OCI-LY1 (cell line): ENCODE measurements around the gene IMMP2L.
"Not testable (repeated sequence)": the region's sequence is repeated elsewhere in the genome, so short reads cannot be mapped to it uniquely, and the experiment has no call there.

Source experiments
- H2AFZ ChIP-seq: fragments of 200-600 bp; sonication (generic), shearing (Covaris generic); 2 replicates; pipeline ENCODE4 v1.6.0; 2014; ENCODE audit warnings: antibody characterized with exemption, mild to moderate bottlenecking, low read length
- H3F3A ChIP-seq: fragments of 200-600 bp; sonication (generic), shearing (Covaris generic); 2 replicates; pipeline ENCODE4 v1.6.0; 2014; ENCODE audit warnings: mild to moderate bottlenecking, antibody characterized with exemption, low read length, moderate library complexity; ENCODE audit not compliant: insufficient read depth
- H3K27ac ChIP-seq: fragments of 200-600 bp; sonication (generic); 2 replicates; pipeline ENCODE4 v1.5.1; 2014; ENCODE audit warnings: low read length, mixed run types, mild to moderate bottlenecking, low read depth; ENCODE audit not compliant: poor library complexity, severe bottlenecking
- H3K27me3 ChIP-seq: fragments of 200-600 bp; sonication (generic); 2 replicates; pipeline ENCODE4 v1.6.0; 2014; ENCODE audit warnings: antibody characterized with exemption, mild to moderate bottlenecking, low read length, moderate library complexity; ENCODE audit not compliant: insufficient read depth
- H3K36me3 ChIP-seq: fragments of 200-600 bp; sonication (generic); 2 replicates; pipeline ENCODE4 v1.6.1; 2014; ENCODE audit warnings: mild to moderate bottlenecking, antibody characterized with exemption, low read length, moderate library complexity, mixed read lengths; ENCODE audit not compliant: insufficient read depth
- H3K4me1 ChIP-seq: fragments of 200-600 bp; sonication (generic); 2 replicates; pipeline ENCODE4 v1.5.1; 2014; ENCODE audit warnings: mild to moderate bottlenecking, low read length, moderate library complexity; ENCODE audit not compliant: insufficient read depth, severe bottlenecking
- H3K4me2 ChIP-seq: fragments of 200-600 bp; sonication (generic), shearing (Covaris generic); 2 replicates; pipeline ENCODE4 v1.6.1; 2014; ENCODE audit warnings: low read length
- H3K4me3 ChIP-seq: fragments of 200-600 bp; sonication (generic); 2 replicates; pipeline ENCODE4 v1.5.1; 2014; ENCODE audit warnings: low read length, low read depth, mild to moderate bottlenecking, mixed read lengths; ENCODE audit not compliant: poor library complexity, severe bottlenecking
- H3K79me2 ChIP-seq: fragments of 200-600 bp; shearing (Covaris generic); 2 replicates; pipeline ENCODE4 v1.6.1; 2016; ENCODE audit warnings: mixed run types, low read length, mixed read lengths; ENCODE audit not compliant: insufficient read depth
- H3K9ac ChIP-seq: fragments of 200-600 bp; sonication (generic), shearing (Covaris generic); 2 replicates; pipeline ENCODE4 v1.6.1; 2014; ENCODE audit warnings: mild to moderate bottlenecking, low read length, mixed read lengths
- H3K9me2 ChIP-seq: fragments of 200-600 bp; sonication (generic), shearing (Covaris generic); 2 replicates; pipeline ENCODE4 v1.6.1; 2014; ENCODE audit warnings: low read depth, mild to moderate bottlenecking, low read length, mixed read lengths
- H3K9me3 ChIP-seq: fragments of 200-600 bp; shearing (Covaris generic); 2 replicates; pipeline ENCODE4 v1.6.1; 2014; ENCODE audit warnings: low read length, mixed read lengths
- H4K20me1 ChIP-seq: fragments of 200-600 bp; sonication (generic), shearing (Covaris generic); 2 replicates; pipeline ENCODE4 v1.6.0; 2016; ENCODE audit warnings: mild to moderate bottlenecking, low read length; ENCODE audit not compliant: insufficient read depth
- CTCF ChIP-seq: fragments of 200-600 bp; sonication (generic), shearing (Covaris generic); IDR thresholded peaks from 2 replicates; pipeline ENCODE4 v1.5.1; 2017; ENCODE audit warnings: mild to moderate bottlenecking, antibody characterized with exemption, low read length, moderate library complexity, mixed read lengths
- EZH2 ChIP-seq: fragments of 200-600 bp; sonication (generic), shearing (Covaris generic); IDR thresholded peaks from 2 replicates; pipeline ENCODE4 v1.8.0; 2017; ENCODE audit warnings: borderline replicate concordance, mixed run types, mild to moderate bottlenecking, antibody characterized with exemption, low read length, moderate library complexity, mixed read lengths

IMMP2L gene

DNA sequence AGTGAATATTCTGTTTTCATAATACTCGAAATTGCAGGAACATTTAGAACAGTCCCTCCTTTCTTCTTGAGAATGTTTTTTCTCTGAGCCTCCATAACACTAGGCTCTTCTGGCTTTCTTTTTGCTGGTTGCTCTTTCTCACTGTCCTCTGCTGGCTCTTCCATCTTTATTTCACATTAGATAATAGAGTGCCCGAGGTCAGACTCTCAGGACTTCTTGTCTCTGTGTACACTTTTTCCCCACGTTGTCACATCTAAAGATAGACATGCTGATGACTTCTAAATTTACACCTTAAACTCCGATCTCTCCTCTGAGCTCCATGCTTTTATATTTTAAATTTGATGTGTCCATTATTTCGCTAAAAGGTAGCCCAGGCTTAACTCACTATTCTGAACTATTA is 486.8 kb downstream of the IMMP2L start:
- Histone ChIP-seq H3K79me2 (no peaks in the 10 kb centered on the region), H3K4me1 (peaks cover 41% of the 10 kb centered on the region), H3K4me3 (no peak overlapping the region), H3K9ac (no peak overlapping the region), H3K36me3 (no peaks in the 10 kb centered on the region), H3F3A (no peaks in the 10 kb centered on the region), H3K27ac (no peak overlapping the region), H3K9me2 (no peaks in the 10 kb centered on the region), H3K9me3 (no peaks in the 10 kb centered on the region), H4K20me1 (no peaks in the 10 kb centered on the region), H3K4me2 (no peak overlapping the region), H3K27me3 (no peaks in the 10 kb centered on the region), H2AFZ (no peak overlapping the region)
- no peak for TF ChIP-seq CTCF
- TF ChIP-seq EZH2 = no peak

DNA sequence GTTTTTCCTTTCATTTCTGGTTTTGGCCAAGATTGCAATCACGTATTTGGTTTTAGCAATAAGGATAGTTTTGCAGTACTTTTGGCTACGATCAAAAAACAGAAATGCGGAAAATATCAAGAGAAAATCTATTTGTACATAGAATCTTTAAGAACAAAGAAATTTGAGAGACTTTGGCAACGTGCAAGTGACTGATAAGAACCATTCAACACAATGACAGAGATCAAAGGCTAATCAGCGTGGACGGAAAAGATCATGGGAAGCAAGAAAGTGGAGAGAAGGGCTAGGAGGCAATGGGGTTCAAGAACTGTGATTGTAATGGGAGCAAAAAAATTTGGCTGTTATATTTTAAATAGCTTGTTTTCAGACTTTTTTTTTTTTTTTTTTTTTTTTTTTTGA is 487.5 kb downstream of the IMMP2L start:
- Histone ChIP-seq H3F3A (no peaks in the 10 kb centered on the region), H3K4me1 (peaks cover 43% of the 10 kb centered on the region), H3K9ac (no peak overlapping the region), H2AFZ (no peak overlapping the region), H3K79me2 (no peaks in the 10 kb centered on the region), H3K27me3 (no peaks in the 10 kb centered on the region), H3K4me3 (no peak overlapping the region), H3K4me2 (no peak overlapping the region), H4K20me1 (no peaks in the 10 kb centered on the region), H3K27ac (no peak overlapping the region), H3K9me2 (no peaks in the 10 kb centered on the region), H3K36me3 (no peaks in the 10 kb centered on the region), H3K9me3 (no peaks in the 10 kb centered on the region)
- TF ChIP-seq EZH2 (no peak), CTCF (no peak)

DNA sequence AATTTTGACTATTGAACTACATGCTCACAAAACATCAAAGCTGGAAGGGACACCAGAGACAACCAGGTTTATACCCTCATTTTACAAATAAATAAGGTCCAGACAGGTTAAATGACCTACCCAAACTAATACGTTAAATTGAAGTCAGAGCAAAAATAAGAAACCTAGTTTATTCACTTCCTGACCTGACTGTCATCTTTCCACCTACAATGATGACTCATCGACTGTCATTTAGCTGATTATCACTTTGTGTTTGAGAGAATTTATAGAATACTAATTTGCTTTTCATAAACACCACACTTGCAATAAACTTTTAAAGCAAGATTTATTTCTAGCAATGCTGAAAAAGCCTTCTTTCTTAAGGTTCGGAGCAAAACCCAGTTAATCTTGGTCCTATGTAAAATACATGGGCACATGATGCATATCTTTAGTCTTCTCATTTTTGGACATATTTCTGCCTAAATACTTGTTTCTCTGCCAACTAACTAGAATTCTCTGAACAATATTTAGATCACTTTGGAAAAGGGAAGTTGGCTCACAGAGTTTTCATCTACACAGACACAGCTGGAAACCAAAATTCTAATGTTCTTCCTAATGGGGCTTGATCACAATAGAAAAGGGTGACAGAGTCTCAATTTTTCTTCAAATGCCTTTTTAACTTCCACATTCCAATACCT is 488.1 kb downstream of the IMMP2L start:
- H3K27ac ChIP-seq = no peak overlapping the region
- H3K27me3 ChIP-seq = no peaks in the 10 kb centered on the region
- H3K4me1 ChIP-seq = peaks cover 46% of the 10 kb centered on the region
- TF ChIP-seq CTCF = no peak
- no peak for TF ChIP-seq EZH2
- H3K9me3 ChIP-seq = no peaks in the 10 kb centered on the region
- H2AFZ ChIP-seq = no peak overlapping the region
- H3K79me2 ChIP-seq = no peaks in the 10 kb centered on the region
- no peaks in the 10 kb centered on the region for H4K20me1 ChIP-seq
- H3K36me3 ChIP-seq = no peaks in the 10 kb centered on the region
- H3K9ac ChIP-seq = no peak overlapping the region
- H3K9me2 ChIP-seq = no peaks in the 10 kb centered on the region
- no peaks in the 10 kb centered on the region for H3F3A ChIP-seq
- H3K4me2 ChIP-seq = no peak overlapping the region
- H3K4me3 ChIP-seq = no peak overlapping the region

DNA sequence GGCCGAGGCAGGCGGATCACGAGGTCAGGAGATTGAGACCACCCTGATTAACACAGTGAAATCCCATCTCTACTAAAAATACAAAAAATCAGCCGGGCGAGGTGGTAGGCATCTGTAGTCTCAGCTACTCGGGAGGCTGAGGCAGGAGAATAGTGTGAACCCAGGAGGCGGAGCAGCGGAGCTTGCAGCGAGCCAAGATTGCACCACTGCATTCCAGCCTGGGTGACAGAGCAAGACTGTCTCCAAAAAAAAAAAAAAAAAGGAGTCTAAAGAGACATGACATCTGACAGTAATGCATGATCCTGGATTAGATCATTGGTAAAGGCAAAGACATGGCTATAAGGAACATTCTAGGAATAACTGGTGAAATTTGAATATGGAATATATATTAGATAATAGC is 489.6 kb downstream of the IMMP2L start:
- H2AFZ ChIP-seq, H4K20me1 ChIP-seq, H3K27ac ChIP-seq, H3K9me2 ChIP-seq, H3K27me3 ChIP-seq, H3K9ac ChIP-seq, H3K36me3 ChIP-seq, H3K4me3 ChIP-seq, H3F3A ChIP-seq, H3K4me2 ChIP-seq, H3K79me2 ChIP-seq, H3K9me3 ChIP-seq: not testable (repeated sequence)
- peaks cover 46% of the 10 kb centered on the region for H3K4me1 ChIP-seq
